Measurements from ENCODE around the gene FREM2.

FREM2 gene

GRCh38 chr13:38863536-38863935 lies 176.7 kb downstream of the FREM2 start:
- no peak for DNase-seq (ENCODE audit: extremely low spot score)
- POLR2A ChIA-PET = no interaction called here

GRCh38 chr13:38866649-38867048 lies 179.8 kb downstream of the FREM2 start:
- CTCF ChIA-PET = interaction anchor here (1.2 to 2.6 kb wide), 4 partner anchors 9 to 181 kb away, joined by 3 to 6 read pairs (median 4); no protein-coding TSS in a partner anchor
- POLR2A ChIA-PET = no interaction called here
- no peak for DNase-seq (ENCODE audit: extremely low spot score)
- TF ChIP-seq CTCF (IDR thresholded peaks at IDR 0.05; ENCODE audit: control extremely low read depth, extremely low read depth, low read depth, missing control alignments) = no peak

More at GRCh38 chr13:38863536-38863935, 176.7 kb downstream of the FREM2 start:
- no peak for TF ChIP-seq CTCF (IDR thresholded peaks at IDR 0.05; ENCODE audit: control extremely low read depth, extremely low read depth, low read depth, missing control alignments)
- CTCF ChIA-PET = interaction anchor here (1.0 to 1.5 kb wide), 4 partner anchors 8 to 14 kb away, joined by 3 to 5 read pairs (median 4); no protein-coding TSS in a partner anchor

- POLR2A ChIA-PET = no interaction called here
- CTCF ChIA-PET = interaction anchor here (0.7 to 2.6 kb wide), 5 partner anchors 16 to 182 kb away, joined by 3 to 6 read pairs (median 4); no protein-coding TSS in a partner anchor
- no peak for TF ChIP-seq CTCF (IDR thresholded peaks at IDR 0.05; ENCODE audit: control extremely low read depth, extremely low read depth, low read depth, missing control alignments)
- no peak for DNase-seq (ENCODE audit: extremely low spot score)
These were observed 181.5 kb downstream of the FREM2 start for GRCh38 chr13:38868399-38868798.

- ChIA-PET POLR2A (no interaction called here), CTCF (interaction anchor here (1.4 to 2.6 kb wide), 4 partner anchors 16 to 183 kb away, joined by 3 to 6 read pairs (median 5); no protein-coding TSS in a partner anchor)
- no peak for TF ChIP-seq CTCF (IDR thresholded peaks at IDR 0.05; ENCODE audit: control extremely low read depth, extremely low read depth, low read depth, missing control alignments)
- no peak for DNase-seq (ENCODE audit: extremely low spot score)
These were observed 182.0 kb downstream of the FREM2 start for GRCh38 chr13:38868870-38869269.

- no peak for TF ChIP-seq CTCF (IDR thresholded peaks at IDR 0.05; ENCODE audit: control extremely low read depth, extremely low read depth, low read depth, missing control alignments)
- POLR2A ChIA-PET = no interaction called here
- CTCF ChIA-PET = interaction anchor here (1.0 to 5.6 kb wide), 9 partner anchors 8 to 281 kb away, joined by 3 to 35 read pairs (median 7); partner anchors contain the start of gene FREM2
- no peak for DNase-seq (ENCODE audit: extremely low spot score)
These were observed 184.4 kb downstream of the FREM2 start for GRCh38 chr13:38871275-38871674.

GRCh38 chr13:38872693-38873092 lies 185.8 kb downstream of the FREM2 start:
- ChIA-PET POLR2A (no interaction called here), CTCF (interaction anchor here (0.7 to 5.6 kb wide), 14 partner anchors 9 to 1861 kb away, joined by 3 to 35 read pairs (median 4); partner anchors contain the start of gene FREM2)
- TF ChIP-seq CTCF (IDR thresholded peaks at IDR 0.05; ENCODE audit: control extremely low read depth, extremely low read depth, low read depth, missing control alignments) = peak; percentile 69
- DNase-seq (ENCODE audit: extremely low spot score) = peak; percentile 31
